Mammary epithelial cell (primary cell): ENCODE data around the gene RP9.

Source experiments
- CTCF ChIP-seq, 2 donors: IDR thresholded peaks in 1 of 2; conservative IDR thresholded peaks in 1 of 2; 2 replicates each; pipeline ENCODE4 v1.5.1; 2011 to 2012; ENCODE audit warnings: inconsistent platforms in 2 of 2, low read length in 2 of 2, mild to moderate bottlenecking in 2 of 2, control low read depth in 1 of 2, low read depth in 1 of 2; ENCODE audit not compliant: insufficient read depth in 1 of 2; ENCODE audit errors: extremely low read depth in 1 of 2
- EZH2 ChIP-seq: IDR thresholded peaks from 2 replicates; pipeline ENCODE4 v1.6.1; 2012; ENCODE audit warnings: low read length, inconsistent platforms, borderline replicate concordance

- no peak for TF ChIP-seq CTCF (conservative IDR thresholded peaks at IDR 0.05 in 1 of 2, IDR thresholded peaks at IDR 0.05 in 1 of 2; ENCODE audit: extremely low read depth in 1 of 2, insufficient read depth in 1 of 2, low read depth in 1 of 2, low read length in 2 of 2)
- no peak for TF ChIP-seq EZH2
Measured at GRCh38 chr7:33130184-33130583, 21.0 kb upstream of the RP9 start.
